Neural crest cell (in vitro differentiated cells): ENCODE data around the gene TNRC18. TPM values are rescaled to one million over a fixed set of nuclear protein-coding genes. Genes with fewer than 3 reads are reported as not detected.
A peak's percentile ranks its signal among the peaks of the same experiment; 100 is the strongest.

Source experiments
- DNase-seq: peaks from one replicate; pipeline ENCODE4 v3.0.0; 2021; ENCODE audit warnings: low read depth, mixed read lengths, low spot score
- H3K27ac Mint-ChIP-seq: one replicate; pipeline ENCODE4 v1.8.0; 2021; ENCODE audit warnings: mild to moderate bottlenecking, mixed read lengths; ENCODE audit not compliant: unreplicated experiment
- H3K27me3 Mint-ChIP-seq: 2 replicates; pipeline ENCODE4 v1.8.0; 2021; ENCODE audit warnings: low read depth, mild to moderate bottlenecking, mixed read lengths
- H3K36me3 Mint-ChIP-seq: 2 replicates; pipeline ENCODE4 v1.8.0; 2021; ENCODE audit warnings: low read depth, mild to moderate bottlenecking, mixed read lengths
- H3K4me1 Mint-ChIP-seq: 2 replicates; pipeline ENCODE4 v1.8.0; 2021; ENCODE audit warnings: mixed read lengths
- H3K4me3 Mint-ChIP-seq: one replicate; pipeline ENCODE4 v1.8.0; 2021; ENCODE audit warnings: mild to moderate bottlenecking, mixed read lengths
- H3K9me3 Mint-ChIP-seq: 2 replicates; pipeline ENCODE4 v1.8.0; 2021; ENCODE audit warnings: mixed read lengths
- CTCF ChIP-seq: fragments of 200-600 bp; sonication (generic); conservative IDR thresholded peaks from 2 replicates; pipeline ENCODE4 v1.5.0; 2021; ENCODE audit warnings: antibody characterized with exemption, mild to moderate bottlenecking
- total RNA-seq: library from RNA; stranded (reverse); gene quantifications from 2 replicates; pipeline ENCODE4 v1.2.1, GENCODE V29; 2021

Gene TNRC18
- total RNA-seq, 1 donor from 2014 or later = 69.8 TPM

- Mint-ChIP-seq H3K27me3 (no peaks in the 10 kb centered on the region), H3K36me3 (peaks cover 4% of the 10 kb centered on the region), H3K27ac (peak overlapping the region; percentile 79), H3K4me1 (no peaks in the 10 kb centered on the region), H3K9me3 (no peaks in the 10 kb centered on the region), H3K4me3 (no peak overlapping the region)
- no peak for TF ChIP-seq CTCF
- DNase-seq = no peak
Measured at GRCh38 chr7:5469375-5470166, 45.9 kb upstream of the TNRC18 start.

- Mint-ChIP-seq H3K4me1 (no peaks in the 10 kb centered on the region), H3K27ac (no peak overlapping the region), H3K36me3 (peaks cover 4% of the 10 kb centered on the region), H3K27me3 (no peaks in the 10 kb centered on the region), H3K4me3 (no peak overlapping the region), H3K9me3 (no peaks in the 10 kb centered on the region)
- no peak for DNase-seq
- TF ChIP-seq CTCF = no peak
Measured at GRCh38 chr7:5467645-5468044, 44.0 kb upstream of the TNRC18 start.

GRCh38 chr7:5466551-5466950 lies 42.9 kb upstream of the TNRC18 start:
- no peak overlapping the region for H3K4me3 Mint-ChIP-seq
- no peak for TF ChIP-seq CTCF
- no peaks in the 10 kb centered on the region for H3K4me1 Mint-ChIP-seq
- H3K9me3 Mint-ChIP-seq = no peaks in the 10 kb centered on the region
- peaks cover 4% of the 10 kb centered on the region for H3K36me3 Mint-ChIP-seq
- no peak overlapping the region for H3K27ac Mint-ChIP-seq
- no peaks in the 10 kb centered on the region for H3K27me3 Mint-ChIP-seq
- no peak for DNase-seq

GRCh38 chr7:5463031-5463430 lies 39.4 kb upstream of the TNRC18 start:
- TF ChIP-seq CTCF = no peak
- no peaks in the 10 kb centered on the region for H3K4me1 Mint-ChIP-seq
- H3K27me3 Mint-ChIP-seq = no peaks in the 10 kb centered on the region
- H3K4me3 Mint-ChIP-seq = no peak overlapping the region
- H3K36me3 Mint-ChIP-seq = no peaks in the 10 kb centered on the region
- no peaks in the 10 kb centered on the region for H3K9me3 Mint-ChIP-seq
- H3K27ac Mint-ChIP-seq = no peak overlapping the region
- no peak for DNase-seq

- no peaks in the 10 kb centered on the region for H3K27me3 Mint-ChIP-seq
- H3K27ac Mint-ChIP-seq = no peak overlapping the region
- TF ChIP-seq CTCF = no peak
- H3K4me1 Mint-ChIP-seq = no peaks in the 10 kb centered on the region
- H3K36me3 Mint-ChIP-seq = no peaks in the 10 kb centered on the region
- H3K9me3 Mint-ChIP-seq = no peaks in the 10 kb centered on the region
- DNase-seq = no peak
- H3K4me3 Mint-ChIP-seq = no peak overlapping the region
Measured at GRCh38 chr7:5462216-5462615, 38.6 kb upstream of the TNRC18 start.
